Limb (tissue), 2 donors: ENCODE results near the gene EYA2.
"Not testable (repeated sequence)": the region's sequence is repeated elsewhere in the genome, so short reads cannot be mapped to it uniquely, and the experiment has no call there.

Source experiments
- DNase-seq, 2 donors: peaks; one replicate each; pipeline ENCODE4 v3.0.0-alpha.2; 2016; ENCODE audit errors: extremely low spot score in 2 of 2

The EYA2 gene

GRCh38 chr20:47167846-47168245 is 273.2 kb downstream of the EYA2 start:
- DNase-seq, result no peak

DNA sequence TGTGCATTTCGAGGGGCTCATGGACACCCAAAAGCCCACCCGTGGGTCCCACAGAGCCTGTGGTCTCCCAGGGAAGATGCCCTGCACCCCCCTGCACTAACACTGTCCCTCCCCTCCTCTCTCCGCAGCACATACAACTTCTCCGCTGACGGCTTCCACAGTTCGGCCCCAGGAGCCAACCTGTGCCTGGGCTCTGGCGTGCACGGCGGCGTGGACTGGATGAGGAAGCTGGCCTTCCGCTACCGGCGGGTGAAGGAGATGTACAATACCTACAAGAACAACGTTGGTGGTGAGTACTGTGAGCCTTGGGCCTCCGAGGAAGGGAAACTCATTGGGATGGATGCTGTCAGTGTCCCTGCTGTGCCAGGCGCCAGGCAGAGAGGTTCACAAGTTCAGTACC is 277.9 kb downstream of the EYA2 start:
- DNase-seq, result no peak

- no peak for DNase-seq
Observed at GRCh38 chr20:47173596-47174216, 279.1 kb downstream of the EYA2 start.

DNA sequence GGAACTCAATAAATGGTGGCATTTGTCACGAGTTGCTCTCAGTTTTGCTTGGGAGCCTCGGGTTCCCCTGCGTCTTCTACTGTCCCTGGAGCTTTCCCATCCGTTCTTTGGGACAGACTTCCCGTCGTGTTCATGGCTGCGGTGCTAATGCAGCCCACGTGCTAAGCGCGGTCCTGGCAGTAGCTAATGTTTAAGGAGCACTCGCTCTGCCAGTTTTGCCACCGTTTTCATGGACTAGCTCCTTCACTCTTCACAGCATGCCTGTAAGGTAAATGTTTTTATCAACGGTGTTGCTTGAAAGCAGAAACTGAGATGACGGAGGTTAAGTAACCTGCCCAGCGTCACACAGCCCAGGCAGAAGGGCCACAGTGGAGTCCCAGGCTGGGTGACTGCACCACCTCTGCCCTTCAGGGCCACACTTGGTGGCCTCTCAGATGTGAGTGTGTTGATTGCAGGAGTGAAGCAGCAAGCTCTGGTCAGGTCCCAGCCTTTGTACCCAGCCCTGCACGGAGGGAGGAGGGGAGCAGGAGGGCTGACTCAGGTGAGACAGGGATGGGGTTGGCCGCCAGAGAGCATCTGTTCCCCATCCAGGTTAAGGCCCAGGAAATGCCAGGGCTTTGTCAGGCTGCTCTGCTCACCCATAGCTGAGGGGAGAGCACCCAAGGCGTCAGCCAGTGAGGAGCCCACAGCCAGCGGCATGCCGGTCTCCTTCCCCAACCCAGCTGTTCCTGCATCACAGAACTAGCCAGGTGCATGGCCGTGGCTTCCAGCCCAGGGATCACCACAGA is 280.0 kb downstream of the EYA2 start:
- no peak for DNase-seq

DNA sequence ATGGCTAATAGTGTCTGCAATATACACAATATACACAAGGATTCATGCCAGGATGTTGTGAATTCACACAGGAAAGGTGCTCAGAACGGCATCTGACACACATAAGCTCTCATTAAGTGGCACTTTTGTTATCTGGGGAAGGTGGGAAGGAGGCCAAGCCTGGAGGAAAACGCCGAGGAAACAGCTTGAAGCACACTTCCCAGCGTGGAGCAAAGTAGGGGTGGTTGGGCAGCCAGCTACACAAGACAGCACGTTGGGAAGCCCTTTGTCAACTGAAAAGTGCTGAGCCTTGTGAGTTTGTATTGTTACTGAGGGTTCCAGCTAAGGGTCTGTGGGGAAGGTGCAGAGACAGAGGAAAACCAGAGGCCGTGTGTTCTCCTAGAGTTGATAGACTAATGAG is 280.9 kb downstream of the EYA2 start:
- no peak for DNase-seq

- DNase-seq, result not testable (repeated sequence)
Observed at GRCh38 chr20:47176217-47176616, 281.6 kb downstream of the EYA2 start.

GRCh38 chr20:47178277-47178676 is 283.6 kb downstream of the EYA2 start:
- DNase-seq, result no peak

- no peak for DNase-seq
Observed at GRCh38 chr20:47178851-47179250, 284.2 kb downstream of the EYA2 start.

- DNase-seq, result no peak
Observed at GRCh38 chr20:47179267-47179666, 284.6 kb downstream of the EYA2 start.

GRCh38 chr20:47181056-47181862 is 286.6 kb downstream of the EYA2 start:
- DNase-seq, result no peak

- DNase-seq, result no peak
Observed at GRCh38 chr20:47183367-47183766, 288.7 kb downstream of the EYA2 start.

- DNase-seq, result no peak
Observed at GRCh38 chr20:47187450-47188195, 293.0 kb downstream of the EYA2 start.

DNA sequence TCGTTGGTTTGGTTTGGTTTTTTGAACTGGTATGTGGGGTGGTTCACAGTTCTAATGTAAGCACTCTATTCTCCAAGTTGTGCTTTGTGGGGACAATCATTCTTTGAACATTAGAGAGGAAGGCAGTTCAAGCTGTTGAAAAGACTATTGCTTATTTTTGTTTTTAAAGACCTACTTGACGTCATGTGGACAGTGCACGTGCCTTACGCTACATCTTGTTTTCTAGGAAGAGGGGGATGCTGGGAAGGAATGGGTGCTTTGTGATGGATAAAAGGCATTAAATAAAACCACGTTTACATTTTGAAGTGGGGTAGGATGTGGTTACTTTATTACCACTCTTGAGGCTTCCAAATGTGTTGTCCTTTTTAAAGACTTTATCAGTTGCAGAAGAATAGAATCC is 293.9 kb downstream of the EYA2 start:
- no peak for DNase-seq

- no peak for DNase-seq
Observed at GRCh38 chr20:47189060-47189459, 294.4 kb downstream of the EYA2 start.

DNA sequence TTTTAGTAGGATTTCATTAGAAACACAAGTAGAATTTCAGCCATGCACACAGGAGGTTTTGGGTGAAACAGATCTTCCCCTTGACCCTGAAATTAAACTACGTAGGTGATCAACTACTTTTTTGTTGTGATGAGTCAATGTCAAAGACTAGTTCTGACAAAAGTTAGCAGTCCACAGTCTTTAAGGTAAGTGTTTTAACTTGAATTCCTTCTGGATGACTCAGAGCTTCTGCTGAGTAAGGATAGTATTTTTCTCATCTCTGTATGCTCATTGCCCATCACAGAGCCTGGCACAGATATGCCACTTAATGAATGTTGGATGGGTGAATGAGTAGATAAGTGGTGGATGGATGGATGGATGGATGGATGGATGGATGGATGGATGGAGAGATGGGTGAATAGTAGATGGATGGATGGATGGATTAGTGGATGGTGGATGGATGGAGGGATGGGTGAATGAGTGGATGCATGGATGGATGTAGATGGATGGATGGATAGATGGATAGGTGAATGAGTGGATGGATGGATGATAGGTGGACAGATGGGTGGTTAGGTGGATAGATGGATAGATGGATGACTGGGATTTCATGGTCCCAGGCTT is 296.5 kb downstream of the EYA2 start:
- DNase-seq, result no peak

DNA sequence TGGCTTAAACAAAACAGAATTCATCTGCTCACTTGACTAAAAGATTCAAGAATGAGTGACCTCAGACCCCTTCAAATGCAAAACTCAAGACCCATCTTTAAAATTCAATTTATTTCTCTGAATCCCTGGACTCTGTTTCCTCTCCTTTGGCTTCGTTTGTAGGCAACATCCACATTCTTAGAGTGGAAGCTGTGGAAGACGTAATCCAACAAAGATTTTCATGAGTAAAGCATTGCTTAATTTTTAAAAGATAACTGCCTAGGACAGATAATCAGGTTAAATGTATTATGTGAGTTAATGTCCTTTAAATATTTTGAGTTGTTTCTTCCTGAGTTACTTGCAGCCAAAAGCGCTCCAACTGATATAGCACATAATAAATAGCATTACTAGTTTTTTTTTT is 297.3 kb downstream of the EYA2 start:
- no peak for DNase-seq

DNA sequence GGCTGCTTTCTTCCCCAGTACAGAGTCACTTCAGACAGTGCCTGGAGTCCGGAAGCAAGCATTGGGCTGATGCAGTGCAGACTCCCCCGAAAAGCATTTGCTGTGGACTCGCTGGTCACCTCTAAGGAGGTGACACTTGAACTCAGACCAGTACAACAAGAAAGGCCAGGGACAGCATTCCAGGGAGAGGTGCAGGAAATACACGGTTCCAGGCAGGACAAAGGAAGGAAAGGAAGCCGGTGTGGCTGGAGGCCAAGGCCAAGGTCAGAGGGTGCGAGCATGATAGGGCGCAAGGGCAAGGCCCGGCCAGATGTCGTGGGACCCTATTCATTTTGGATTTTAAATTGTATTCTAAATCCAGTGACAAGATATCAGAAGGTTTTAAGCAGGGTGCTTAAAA is 300.9 kb downstream of the EYA2 start:
- DNase-seq, result no peak

- DNase-seq, result peak; percentile 48 to 72
Observed at GRCh38 chr20:47196091-47197081, 301.7 kb downstream of the EYA2 start.

- no peak for DNase-seq
Observed at GRCh38 chr20:47198254-47198671, 303.6 kb downstream of the EYA2 start.

- no peak for DNase-seq
Observed at GRCh38 chr20:47198996-47199552, 304.4 kb downstream of the EYA2 start.
